Activated CD4-positive, CD25-positive, alpha-beta regulatory T cell treated with anti-CD3 and anti-CD28 coated beads, Interleukin-2, amount 50 U/mL, for 72 hours (primary cell): Measurements from ENCODE around the gene P4HA1.
"Not testable (repeated sequence)": the region's sequence is repeated elsewhere in the genome, so short reads cannot be mapped to it uniquely, and the experiment has no call there.

Source experiments
- DNase-seq: peaks from one replicate; pipeline ENCODE4 v3.0.0; 2021

Gene P4HA1

DNA sequence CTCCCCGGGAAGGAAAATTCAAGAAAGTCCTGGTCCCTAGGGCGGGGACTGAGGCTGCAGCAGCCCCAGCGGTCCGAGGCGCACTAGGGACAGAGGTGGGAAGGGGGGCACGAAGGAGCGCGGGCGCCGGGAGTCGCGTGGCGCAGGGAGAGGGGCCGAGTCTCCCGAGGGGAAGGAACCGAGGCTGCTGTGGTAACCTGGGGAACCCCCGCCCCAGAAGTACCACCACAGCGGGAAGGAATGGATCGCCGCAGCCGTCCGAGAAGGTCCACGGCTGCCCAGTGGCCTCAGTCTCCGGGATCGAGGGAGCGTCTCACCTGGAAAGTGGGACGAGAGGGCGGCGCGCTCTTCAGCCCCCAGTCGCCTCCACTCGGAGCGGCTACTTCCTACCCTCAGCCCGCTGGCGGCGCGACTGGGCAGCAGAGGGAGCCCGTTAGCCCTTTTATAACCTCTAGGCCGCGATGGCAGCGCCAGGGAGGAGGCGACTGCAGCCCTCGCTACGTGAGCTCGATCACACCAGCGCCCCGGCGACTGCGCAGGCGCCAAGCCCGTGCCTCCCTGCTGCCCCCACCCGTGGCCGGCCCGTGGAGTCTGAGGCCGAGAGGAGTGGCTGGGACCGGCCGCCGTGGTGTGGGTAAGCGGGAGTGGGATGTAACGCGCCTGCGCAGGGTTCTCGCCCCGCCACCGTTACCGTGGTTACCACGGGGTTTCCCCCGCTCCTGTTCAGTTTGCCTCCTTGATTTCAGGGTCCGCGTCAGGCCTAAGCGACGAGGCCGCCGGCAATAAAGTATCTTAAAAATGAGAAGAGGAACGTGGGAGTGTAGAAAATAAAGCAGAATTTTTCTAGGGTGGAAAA, at the start of gene P4HA1:
TSS of gene P4HA1 (minus strand) at position 418 of the 856 bp plus-strand sequence. CDS start 21,983 bp downstream, outside the sequence.
- DNase-seq, result peak; percentile 94

DNA sequence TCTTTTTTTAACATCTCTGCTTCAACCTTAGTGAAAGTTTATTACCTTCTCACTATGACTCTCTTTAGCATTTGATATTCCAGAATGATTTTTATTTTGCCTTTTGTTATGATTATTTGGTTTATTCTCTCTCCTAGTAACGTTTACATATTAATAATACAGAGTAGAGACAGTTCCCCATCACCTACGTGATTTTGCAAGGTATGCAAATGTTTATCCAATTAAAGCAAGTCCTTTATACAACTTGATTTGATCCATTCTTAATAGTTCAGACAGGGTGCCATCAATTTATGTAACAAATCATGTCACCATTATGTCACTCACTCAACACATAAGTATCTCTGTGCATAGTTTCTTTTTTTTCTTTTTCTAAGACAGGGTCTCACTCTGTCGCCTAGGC, 44.9 kb upstream of the P4HA1 start:
- DNase-seq, result no peak

DNA sequence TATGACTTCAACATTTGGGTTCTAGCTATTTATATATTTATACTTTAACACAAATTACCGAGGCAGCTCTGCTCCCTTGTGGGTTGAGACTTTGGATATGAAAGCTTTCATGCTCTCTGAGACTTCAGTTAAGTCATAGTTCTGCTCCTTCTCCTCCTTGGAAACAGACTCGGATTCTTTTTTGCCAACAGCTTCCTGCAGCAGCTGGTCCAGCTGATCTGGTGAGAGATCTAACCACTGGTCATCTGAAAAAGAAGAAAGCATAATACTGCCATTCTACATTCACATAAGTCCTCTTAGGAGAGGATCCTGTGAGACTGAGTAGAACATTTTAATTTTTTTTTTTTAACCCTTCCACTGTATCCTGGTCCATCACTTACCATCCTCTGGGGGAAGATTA, 42.6 kb upstream of the P4HA1 start:
- no peak for DNase-seq

DNA sequence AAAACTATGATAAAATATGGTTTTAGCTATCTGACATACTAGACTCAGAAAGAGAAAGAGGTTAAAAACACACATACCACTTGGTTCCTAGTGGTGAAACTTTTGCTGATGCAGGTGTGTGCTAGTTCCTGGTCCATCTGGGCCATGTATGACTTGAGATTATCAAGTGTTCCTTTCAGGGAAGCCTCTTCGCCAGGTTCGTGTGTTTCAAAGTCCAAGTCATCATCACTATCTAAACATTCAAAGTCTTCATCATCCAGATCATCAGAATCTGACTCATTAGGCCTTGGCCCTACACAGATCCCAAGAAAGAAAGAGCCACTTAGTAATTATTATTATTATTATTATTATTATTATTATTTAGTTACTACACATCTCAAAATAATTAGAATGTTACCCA, 40.0 kb upstream of the P4HA1 start:
- no peak for DNase-seq

DNA sequence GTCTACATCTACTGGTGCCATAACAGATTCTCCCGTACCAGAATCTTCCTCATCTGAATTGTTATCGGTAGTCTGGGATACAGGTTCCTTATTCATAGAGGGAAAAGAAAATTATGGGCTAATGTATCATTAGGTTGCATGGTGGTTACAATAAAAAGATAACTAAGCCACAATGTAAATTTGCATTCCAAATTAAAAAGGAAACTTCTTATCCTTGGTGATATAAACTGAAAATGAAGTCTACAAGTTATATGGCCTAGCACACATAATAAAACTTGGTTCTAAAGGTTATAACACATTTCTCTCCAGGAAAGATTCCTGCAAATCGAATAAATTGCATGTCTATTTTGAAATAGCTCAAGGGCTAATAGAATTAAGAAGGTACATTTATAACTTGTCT, 38.1 kb upstream of the P4HA1 start:
- no peak for DNase-seq

DNA sequence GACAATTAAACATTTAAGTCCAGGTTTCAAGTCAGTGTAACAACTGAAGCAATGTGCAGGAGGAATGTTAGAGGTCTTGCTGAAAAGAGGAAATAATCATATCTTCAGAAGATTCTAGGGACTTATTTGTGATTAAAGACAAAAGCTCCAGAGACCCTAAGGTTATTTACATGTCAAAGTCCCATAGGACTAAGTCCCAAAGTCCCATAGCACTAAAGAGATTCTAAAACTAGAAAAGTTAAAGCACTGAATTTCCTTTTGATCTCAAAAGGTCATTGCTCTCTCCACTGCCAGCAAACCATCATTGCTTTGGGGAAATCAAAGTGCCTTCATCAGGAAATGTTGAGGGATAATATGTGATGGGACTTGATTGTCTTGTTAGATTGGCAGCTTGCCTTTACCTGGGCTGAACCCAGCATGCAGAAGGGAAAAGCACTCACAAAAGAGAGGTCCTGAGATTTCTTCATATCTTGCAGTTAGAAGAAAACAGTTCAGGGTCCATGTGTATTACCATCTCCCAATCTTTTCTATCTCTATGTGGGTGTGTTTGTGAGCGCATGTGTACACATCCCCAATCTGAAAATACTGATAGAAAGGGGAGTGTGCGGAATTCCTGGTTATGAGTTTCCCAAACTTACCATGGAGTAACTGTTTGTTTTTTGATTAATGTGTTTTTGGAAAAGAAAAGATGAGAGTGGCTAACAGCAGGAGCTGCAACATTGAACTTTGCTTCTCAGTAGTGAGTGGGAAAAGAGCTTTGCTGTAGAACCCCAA, 35.4 kb upstream of the P4HA1 start:
- no peak for DNase-seq

DNA sequence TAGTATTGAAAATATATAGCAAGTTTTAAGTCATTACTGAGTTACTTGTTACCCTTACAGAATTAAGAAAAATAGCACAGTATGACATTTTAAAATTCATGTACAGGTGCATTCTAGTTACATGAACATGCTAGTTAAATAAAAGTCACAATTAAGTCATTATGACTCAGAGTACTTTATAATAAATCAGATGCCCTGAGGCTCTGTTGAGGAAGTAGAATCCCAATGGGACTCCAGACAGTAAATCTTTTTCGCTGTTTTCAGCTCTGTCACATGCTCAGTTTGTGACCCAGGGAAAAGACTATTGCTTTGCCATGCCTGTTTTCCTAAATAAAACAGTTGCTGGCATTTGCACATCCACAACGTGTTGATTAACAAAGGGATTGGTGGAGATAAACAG, 34.6 kb upstream of the P4HA1 start:
- no peak for DNase-seq

DNA sequence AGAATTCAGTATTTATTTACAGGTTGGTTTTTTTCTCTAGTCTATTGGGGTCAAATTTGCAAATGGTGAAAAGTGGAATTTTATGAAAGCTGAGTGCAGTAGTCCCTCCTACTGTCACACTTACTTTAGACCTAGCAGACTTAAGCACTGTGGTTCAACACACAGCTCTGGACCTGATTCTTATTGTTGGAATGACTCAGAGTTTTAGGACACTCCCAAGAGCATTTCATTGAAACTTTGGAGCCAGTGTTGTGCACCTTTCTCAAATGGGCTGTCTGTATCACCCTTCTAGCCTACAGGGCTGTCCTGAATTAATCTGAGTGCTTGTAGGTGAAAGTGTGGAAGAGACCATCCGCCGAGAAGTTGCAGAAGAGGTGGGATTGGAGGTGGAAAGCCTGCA, 29.7 kb upstream of the P4HA1 start:
- DNase-seq, result no peak

DNA sequence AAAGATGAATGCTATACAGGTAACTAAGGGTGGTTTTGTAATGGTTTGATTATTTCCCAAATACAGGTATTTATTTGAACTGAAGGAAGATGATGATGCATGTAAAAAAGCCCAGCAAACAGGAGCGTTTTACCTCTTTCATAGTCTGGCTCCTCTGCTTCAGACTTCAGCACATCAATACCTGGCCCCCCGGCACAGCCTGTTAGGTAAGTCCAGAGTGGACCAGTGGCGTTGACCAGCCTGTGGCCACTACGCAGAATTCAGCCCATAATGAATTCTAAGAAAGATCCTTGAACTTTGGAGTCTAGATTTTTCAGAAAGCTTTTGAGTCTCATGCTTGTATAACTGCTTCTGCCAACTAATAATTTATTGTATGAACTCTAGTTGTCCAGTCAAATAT, 23.3 kb upstream of the P4HA1 start:
- DNase-seq, result no peak

DNA sequence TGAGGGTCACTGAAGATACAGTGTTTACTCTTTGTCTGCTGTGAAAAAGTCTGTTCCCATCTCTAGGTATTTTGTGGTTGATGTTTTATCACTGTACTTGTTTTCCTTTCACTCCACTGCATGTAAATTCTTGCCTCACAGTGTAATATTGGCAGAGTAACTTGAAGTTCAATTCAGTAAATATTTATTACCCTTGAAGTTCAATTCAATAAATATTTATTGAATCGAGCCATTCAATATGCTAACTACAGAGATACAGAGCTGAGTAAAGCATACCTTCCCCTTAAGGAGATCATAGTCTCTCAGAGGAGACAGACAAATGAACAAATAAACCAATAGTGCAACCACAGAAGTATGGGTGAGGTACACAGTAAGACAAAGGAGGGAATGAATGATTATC, 22.8 kb upstream of the P4HA1 start:
- no peak for DNase-seq

DNA sequence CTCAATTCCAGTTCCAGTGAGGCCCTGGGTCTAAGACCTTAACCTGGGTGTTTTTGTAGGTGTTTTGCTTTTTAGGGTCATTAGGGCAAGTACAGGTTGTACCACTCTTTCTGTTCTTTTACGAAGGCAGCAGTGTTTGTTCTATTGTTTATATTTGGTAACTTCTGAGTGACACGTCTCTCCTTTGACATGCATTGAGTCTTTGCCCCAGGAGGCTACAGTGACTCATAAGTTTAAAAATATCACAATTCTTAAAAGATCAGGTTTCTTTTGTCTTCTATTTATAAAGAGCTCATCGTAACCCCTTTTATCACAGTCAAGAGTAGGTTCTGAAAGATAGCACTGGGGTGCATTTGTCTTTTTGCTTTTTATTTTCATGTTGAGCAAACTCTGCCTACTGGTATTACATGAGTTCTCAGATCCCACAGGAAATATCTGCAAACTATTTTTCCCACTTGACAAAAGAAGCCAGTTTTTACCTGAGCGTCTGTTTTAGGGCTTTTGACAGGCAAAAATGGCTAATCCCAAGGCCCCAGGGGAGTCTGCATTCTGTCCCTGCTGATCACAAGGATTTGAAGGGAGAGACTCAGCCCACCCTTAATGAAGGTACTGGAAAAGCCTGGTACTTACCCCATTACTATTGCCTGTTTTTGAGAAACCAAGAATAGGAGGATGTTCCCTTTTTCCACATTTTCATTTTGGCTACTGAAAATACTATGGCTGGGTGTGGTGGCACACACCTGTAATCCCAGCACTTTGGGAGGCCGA, 21.5 kb upstream of the P4HA1 start:
- no peak for DNase-seq

DNA sequence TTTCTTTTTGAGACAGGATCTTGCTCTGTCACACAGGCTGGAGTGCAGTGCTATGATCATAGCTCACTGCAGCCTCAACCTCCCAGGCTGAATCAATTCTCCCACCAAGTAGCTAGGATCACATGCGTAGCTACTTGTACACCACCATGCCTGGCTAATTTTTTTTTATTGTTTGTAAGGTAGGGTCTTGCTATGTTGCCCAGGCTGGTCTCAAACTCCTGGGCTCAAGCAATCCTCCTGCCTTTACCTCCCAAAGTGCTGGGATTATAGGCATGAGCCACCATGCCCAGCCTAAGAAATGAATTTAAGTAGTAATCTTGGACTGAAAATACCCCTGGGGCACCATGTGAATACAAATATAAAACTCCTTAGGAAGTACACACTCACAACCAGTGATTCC, 19.4 kb upstream of the P4HA1 start:
- no peak for DNase-seq

DNA sequence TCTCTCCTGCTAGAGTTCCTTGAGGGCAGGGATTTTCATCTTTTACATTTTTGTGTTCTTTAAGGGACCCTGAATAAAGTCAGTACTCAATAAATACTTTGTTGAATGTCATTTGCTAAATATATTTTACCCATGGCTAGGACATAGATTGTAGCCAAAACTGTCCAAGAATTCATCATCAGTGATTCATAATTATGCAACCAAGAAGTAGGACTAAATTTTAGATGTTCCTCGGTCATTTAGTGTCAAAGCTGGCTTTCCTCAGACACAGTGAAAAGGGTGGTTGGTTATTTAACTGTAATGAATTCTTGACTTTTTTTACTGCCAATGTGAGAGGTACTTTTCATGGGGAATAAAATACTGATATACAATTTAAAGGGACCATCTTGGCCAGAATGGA, 16.9 kb upstream of the P4HA1 start:
- no peak for DNase-seq

DNA sequence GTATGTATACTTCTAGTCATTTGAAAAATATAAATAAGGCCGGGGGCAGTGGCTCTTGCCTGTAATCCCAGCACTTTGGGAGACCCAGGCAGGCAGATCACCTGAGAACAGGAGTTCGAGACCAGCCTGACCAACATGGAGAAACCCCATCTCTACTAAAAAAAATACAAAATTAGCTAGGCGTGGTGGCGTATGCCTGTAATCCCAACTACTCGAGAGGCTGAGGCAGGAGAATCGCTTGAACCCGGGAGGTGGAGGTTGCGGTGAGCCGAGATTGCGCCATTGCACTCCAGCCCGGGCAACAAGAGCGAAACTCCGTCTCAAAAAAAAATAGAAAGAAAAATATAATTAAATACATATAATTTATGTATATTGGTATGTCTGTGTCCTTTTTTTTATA, 15.4 kb upstream of the P4HA1 start:
- not testable (repeated sequence) for DNase-seq

DNA sequence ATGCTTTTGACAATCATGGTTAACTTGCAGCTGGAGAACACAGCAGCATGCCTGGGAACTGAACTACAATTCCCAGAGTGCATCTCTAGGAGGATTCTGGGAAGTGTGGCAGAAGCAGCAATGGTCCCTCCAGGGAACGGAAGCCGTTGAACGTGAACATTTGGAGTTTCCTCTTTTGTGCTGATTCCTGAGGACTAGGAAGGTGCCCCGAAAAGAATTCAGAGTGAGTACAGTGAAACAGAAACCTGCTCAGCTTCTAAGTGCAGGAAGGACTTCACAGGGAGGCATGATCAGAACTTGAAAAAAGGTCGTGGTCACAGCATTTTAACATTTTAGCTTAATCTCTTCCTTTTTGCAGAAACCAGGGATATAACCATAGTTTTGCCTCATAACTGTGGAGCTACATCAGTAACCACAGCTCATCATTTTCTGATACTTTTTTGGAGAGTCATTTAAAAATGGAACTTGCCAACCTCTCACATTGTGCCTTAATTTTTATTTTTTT, 13.7 kb upstream of the P4HA1 start, which contains the start of gene NUDT13:
TSS of gene NUDT13 (plus strand) at position 111 of the 505 bp plus-strand sequence. CDS start 3,911 bp downstream, outside the sequence.
- no peak for DNase-seq

DNA sequence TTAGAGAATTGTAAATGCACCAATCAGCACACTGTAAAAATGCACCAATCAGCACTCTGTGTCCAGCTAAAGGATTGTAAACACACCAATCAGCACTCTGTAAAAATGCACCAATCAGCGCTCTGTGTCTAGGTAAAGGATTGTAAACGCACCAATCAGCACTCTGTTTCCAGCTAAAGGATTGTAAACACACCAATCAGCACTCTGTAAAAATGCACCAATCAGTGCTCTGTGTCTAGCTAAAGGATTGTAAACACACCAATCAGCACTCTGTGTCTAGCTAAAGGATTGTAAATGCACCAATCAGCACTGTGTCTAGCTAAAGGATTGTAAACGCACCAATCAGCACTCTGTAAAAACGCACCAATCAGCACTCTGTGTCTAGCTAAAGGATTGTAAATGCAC, 12.6 kb upstream of the P4HA1 start:
- not testable (repeated sequence) for DNase-seq

DNA sequence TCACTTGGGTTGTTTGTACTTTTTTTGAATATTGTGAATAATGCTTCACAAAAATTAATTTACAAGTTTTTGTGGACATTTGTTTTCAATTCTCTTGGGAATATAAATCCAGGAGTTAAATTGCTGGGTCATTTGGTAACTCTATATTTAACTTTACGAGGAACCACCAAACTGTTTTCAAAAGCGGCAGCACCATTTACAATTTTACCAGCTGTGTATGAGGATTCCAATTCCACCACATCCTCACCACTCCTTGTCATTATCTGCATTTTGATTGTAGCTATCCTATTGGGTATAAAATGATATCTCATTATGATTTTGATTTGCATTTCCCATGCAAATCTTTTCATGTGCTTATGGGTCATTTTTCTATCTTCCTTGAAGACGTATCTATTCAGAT, 9.6 kb upstream of the P4HA1 start:
- no peak for DNase-seq

DNA sequence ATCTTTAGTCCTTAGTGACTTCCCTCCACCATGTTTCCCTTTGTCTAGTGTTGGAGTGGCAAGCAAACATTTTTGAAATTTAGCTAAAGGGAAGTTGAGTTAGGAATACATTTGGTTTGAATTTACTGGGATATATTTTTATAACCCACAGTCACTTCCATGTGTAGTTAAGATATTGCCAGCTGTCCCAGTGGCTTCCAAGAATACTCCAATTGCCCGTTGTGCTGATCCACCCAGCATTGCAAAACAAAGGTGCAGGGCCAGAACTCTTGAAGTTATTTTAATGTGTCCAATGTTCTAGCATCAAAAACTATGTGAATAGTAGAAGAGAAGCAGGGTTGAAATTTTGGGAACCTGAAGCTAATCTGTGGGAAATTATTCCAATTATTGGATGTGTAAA, 2.5 kb upstream of the P4HA1 start:
- DNase-seq, result no peak

DNA sequence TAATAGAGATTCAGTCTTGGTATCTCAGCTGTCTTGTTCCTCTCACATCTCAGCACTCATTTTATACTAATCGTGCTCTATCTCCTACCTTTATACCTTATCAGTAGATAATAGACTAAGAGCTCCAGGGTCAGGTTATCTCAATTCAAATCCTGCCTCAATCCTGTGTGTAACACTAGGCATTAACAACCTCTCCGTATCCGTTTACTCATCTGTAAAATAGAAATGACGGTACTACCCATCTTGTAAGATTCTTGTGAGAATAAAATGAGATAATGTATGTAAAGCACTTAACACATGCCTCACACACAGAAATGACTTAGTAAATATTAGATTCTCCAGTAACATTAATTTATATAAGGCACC, 622 bp upstream of the P4HA1 start:
- no peak for DNase-seq

DNA sequence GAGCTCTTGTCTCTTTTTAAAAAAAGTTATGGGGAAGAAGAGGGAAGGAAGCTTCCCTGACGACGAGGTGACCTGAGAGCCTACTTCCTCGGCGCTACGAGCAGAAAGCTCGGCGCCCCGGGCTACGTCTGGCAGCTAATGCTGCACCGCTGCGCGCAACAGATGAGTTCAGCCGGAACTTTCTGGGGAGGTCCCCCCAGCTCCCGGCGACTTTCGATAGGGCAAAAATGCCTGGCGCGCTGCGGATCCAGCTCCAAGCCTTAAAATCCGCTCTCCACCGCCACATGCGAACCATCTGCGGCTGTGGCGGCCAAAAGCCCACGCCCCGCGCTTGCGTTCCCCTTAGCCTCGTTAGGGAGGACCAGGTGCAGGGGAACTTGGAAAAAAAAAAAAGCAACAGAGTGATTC, 621 bp downstream of the P4HA1 start:
- DNase-seq, result peak; percentile 66

DNA sequence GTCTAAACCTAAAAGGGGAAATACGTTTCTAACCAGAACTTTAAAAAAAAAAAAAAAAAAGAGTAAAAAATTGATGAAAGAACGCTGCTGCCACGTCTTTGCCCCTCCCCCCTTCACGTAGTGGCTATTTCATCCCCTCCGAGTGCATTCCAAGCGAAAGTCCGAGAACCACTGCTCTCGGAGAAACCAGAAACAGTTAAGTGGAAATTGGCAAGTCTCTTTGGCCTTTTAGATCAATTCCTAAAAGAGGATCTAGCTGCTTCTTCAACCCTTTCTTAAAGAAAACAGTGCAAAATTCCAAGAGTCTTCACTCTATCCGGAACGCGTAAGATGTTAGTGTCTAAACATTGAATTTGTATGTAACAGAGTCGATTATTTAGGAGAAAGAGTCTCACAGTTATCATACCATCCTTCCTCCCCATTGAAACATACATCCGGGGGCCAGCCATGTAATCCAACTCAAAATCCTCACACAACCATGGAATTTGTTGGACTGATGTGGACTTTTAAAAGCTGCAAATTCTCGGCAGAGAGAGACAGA, 1.1 kb downstream of the P4HA1 start:
- no peak for DNase-seq

DNA sequence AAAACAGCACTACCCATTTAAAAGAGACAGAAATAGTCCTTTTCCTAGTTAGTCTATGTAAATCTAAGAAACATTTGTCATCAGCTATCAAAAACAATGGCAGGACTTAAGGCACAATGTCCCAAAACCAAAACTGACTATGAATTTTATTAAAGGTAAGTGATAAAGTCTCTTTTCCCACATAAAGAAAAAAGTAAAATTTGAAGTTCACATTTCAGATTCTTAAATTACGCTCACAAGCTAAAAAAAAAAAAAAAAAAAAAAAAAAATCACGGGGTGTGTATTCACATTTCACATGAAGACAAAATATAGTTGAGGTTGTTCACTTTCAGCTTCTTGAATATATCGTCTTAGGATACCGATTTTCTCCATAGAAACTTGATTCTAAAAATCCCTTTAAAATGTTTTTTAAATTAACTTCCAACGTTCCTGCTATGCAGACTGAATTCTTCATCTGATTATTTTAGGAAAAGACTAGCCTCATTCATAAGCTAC, 1.6 kb downstream of the P4HA1 start:
- DNase-seq, result no peak
